Sigmoid colon (tissue), 7 donors: ENCODE results near the gene RAP1A. TPM values are rescaled to one million over a fixed set of nuclear protein-coding genes. Genes with fewer than 3 reads are reported as not detected.

ENCODE experiments used
- DNase-seq: peaks from one replicate; pipeline ENCODE4 v3.0.0-alpha.2; 2019
- H3K27ac ChIP-seq, 4 donors: fragments of 200-600 bp; sonication (generic); one replicate each; pipeline ENCODE4 v1.5.1; 2016 to 2019; ENCODE audit warnings: mild to moderate bottlenecking in 1 of 4
- H3K27me3 ChIP-seq, 3 donors: fragments of 200-600 bp; sonication (generic); one replicate each; pipeline ENCODE4 v1.5.1; 2019; ENCODE audit warnings: mild to moderate bottlenecking in 1 of 3
- H3K36me3 ChIP-seq, 4 donors: fragments of 200-600 bp; sonication (generic); one replicate each; pipeline ENCODE4 v1.5.1; 2016 to 2019
- H3K4me1 ChIP-seq, 4 donors: fragments of 200-600 bp; sonication (generic); one replicate each; pipeline ENCODE4 v1.5.1; 2017 to 2019
- H3K4me3 ChIP-seq, 4 donors: fragments of 200-600 bp; sonication (generic); one replicate each; pipeline ENCODE4 v1.5.1; 2017 to 2019; ENCODE audit warnings: mild to moderate bottlenecking in 2 of 4, moderate library complexity in 1 of 4
- H3K9me3 ChIP-seq, 4 donors: fragments of 200-600 bp in 3 of 4; sonication (generic) in 3 of 4; one replicate each; pipeline versions ENCODE4 v1.5.1 to v1.6.1; 2013 to 2019
- CTCF ChIP-seq, 4 experiments: fragments of 450-650 bp in 3 of 4; fragments of 200-600 bp in 1 of 4; IDR thresholded peaks; one replicate each; pipeline ENCODE4 v1.5.1; 2016 to 2019; ENCODE audit warnings: antibody characterized with exemption in 4 of 4, mild to moderate bottlenecking in 3 of 4, moderate library complexity in 2 of 4
- EP300 ChIP-seq, 4 donors: sonication (generic); formaldehyde crosslinking; IDR thresholded peaks; one replicate each; pipeline ENCODE4 v1.6.1; 2017; ENCODE audit warnings: antibody characterized with exemption in 4 of 4
- POLR2A ChIP-seq, 2 donors: fragments of 450-650 bp; IDR thresholded peaks; one replicate each; pipeline ENCODE4 v1.6.1; 2016; ENCODE audit warnings: antibody characterized with exemption in 2 of 2, mild to moderate bottlenecking in 2 of 2, moderate library complexity in 2 of 2
- POLR2AphosphoS5 ChIP-seq, 4 donors: sonication (generic); formaldehyde crosslinking; IDR thresholded peaks; one replicate each; pipeline ENCODE4 v1.6.1; 2017; ENCODE audit warnings: antibody characterized with exemption in 4 of 4
- WGBS, 2 donors: extraction: QIAGEN DNeasy Blood & Tissue Kit; methylation state at CpG; one replicate each; pipeline ENCODE4 v1.1.7; 2013; 5-methylcytosine and 5-hydroxymethylcytosine counted together
- intact Hi-C: fragments of 100-400 bp; cut with DNase I; formaldehyde crosslinking; loops from one replicate; pipeline ENCODE4 v1.15.1; 2023
- polyA plus RNA-seq, 3 donors: library from polyadenylated mRNA; stranded (reverse); fragments of 200-250 nt; gene quantifications; one replicate each; pipeline ENCODE4 v1.2.3, GENCODE V29; 2013
- total RNA-seq, 4 donors: library from RNA; depleted of rRNA; stranded (reverse); fragments of >200 nt; gene quantifications; one replicate each; pipeline ENCODE4 v1.1.0, GENCODE V29; 2016
- donor health status: healthy with polysubstance abuse.
- donor health status: Bipolar disorder and iron deficiency.
- donor health status: healthy.

Gene RAP1A
- total and polyA plus RNA-seq, 7 donors, result 87.5 to 381 (median 213) TPM

- H3K27me3 ChIP-seq, result no peaks in the 10 kb centered on the region
- H3K4me1 ChIP-seq, result peaks cover 0 to 92% (median 55%) of the 10 kb centered on the region in 4 donors
- 51 to 66% methylated on average over 5 of the region's 5 CpGs for WGBS, 2 donors
- H3K4me3 ChIP-seq, result no peak overlapping the region
- DNase-seq, result no peak
- H3K9me3 ChIP-seq, result no peaks in the 10 kb centered on the region
- H3K36me3 ChIP-seq, result no peaks in the 10 kb centered on the region
- H3K27ac ChIP-seq, result peak overlapping the region; percentile 12 to 59 (median 38)
- TF ChIP-seq POLR2AphosphoS5 (IDR thresholded peaks at IDR 0.05), result peak in 2 of 4 donors; percentile 5 to 15
- TF ChIP-seq EP300 (IDR thresholded peaks at IDR 0.05), result no peak
- TF ChIP-seq CTCF (IDR thresholded peaks at IDR 0.05), result peak; percentile 52 to 63 (median 57)
- no peak for TF ChIP-seq POLR2A (IDR thresholded peaks at IDR 0.05)
- intact Hi-C loops, result loop anchor here (1.0 kb wide), 1 partner anchor 148 kb away; no protein-coding TSS in a partner anchor
Observed at GRCh38 chr1:111656086-111657017, 36.8 kb downstream of the RAP1A start.

- WGBS, 2 donors, result 93 to 97% methylated on average over 5 of the region's 5 CpGs
- intact Hi-C loops, result no loop called here
- H3K27me3 ChIP-seq, result no peaks in the 10 kb centered on the region
- DNase-seq, result no peak
- TF ChIP-seq POLR2AphosphoS5 (IDR thresholded peaks at IDR 0.05) (no peak), POLR2A (IDR thresholded peaks at IDR 0.05) (no peak), CTCF (IDR thresholded peaks at IDR 0.05) (no peak), EP300 (IDR thresholded peaks at IDR 0.05) (no peak)
- H3K36me3 ChIP-seq, result no peaks in the 10 kb centered on the region
- H3K27ac ChIP-seq, result peak overlapping the region in 2 of 4 donors; percentile 41 to 60
- peaks cover 0 to 85% (median 53%) of the 10 kb centered on the region in 4 donors for H3K4me1 ChIP-seq
- H3K4me3 ChIP-seq, result no peak overlapping the region
- no peaks in the 10 kb centered on the region for H3K9me3 ChIP-seq
Observed at GRCh38 chr1:111658622-111659021, 39.0 kb downstream of the RAP1A start.

GRCh38 chr1:111660204-111661150, 40.9 kb downstream of the RAP1A start:
- Histone ChIP-seq H3K4me3 (no peak overlapping the region), H3K9me3 (no peaks in the 10 kb centered on the region), H3K27ac (peak overlapping the region; percentile 39 to 60 (median 54)), H3K27me3 (no peaks in the 10 kb centered on the region), H3K36me3 (no peaks in the 10 kb centered on the region), H3K4me1 (peaks cover 0 to 87% (median 68%) of the 10 kb centered on the region in 4 donors)
- DNase-seq, result no peak
- intact Hi-C loops, result loop anchor here (5.0 kb wide), 1 partner anchor 77 kb away; the partner anchor contains the start of gene INKA2
- WGBS, 2 donors, result 8 to 27% methylated on average over 5 of the region's 5 CpGs
- TF ChIP-seq CTCF (IDR thresholded peaks at IDR 0.05) (no peak), POLR2AphosphoS5 (IDR thresholded peaks at IDR 0.05) (peak in 2 of 4 donors; percentile 7 to 15)

GRCh38 chr1:111664652-111665051, 45.1 kb downstream of the RAP1A start:
- peaks cover 0 to 82% (median 59%) of the 10 kb centered on the region in 4 donors for H3K4me1 ChIP-seq
- intact Hi-C loops, result loop anchor here (5.0 kb wide), 1 partner anchor 73 kb away; the partner anchor contains the start of gene INKA2
- no peaks in the 10 kb centered on the region for H3K9me3 ChIP-seq
- H3K4me3 ChIP-seq, result no peak overlapping the region
- peaks cover 0 to 3% (median 0%) of the 10 kb centered on the region in 4 donors for H3K36me3 ChIP-seq
- peak overlapping the region in 3 of 4 donors; percentile 47 to 62 (median 60) for H3K27ac ChIP-seq
- H3K27me3 ChIP-seq, result no peaks in the 10 kb centered on the region
- 56 to 62% methylated on average over 1 of the region's 1 CpG for WGBS, 2 donors
- DNase-seq, result no peak
- TF ChIP-seq CTCF (IDR thresholded peaks at IDR 0.05) (no peak), EP300 (IDR thresholded peaks at IDR 0.05) (no peak), POLR2AphosphoS5 (IDR thresholded peaks at IDR 0.05) (no peak), POLR2A (IDR thresholded peaks at IDR 0.05) (no peak)
